Astrocyte of the cerebellum (primary cell): Measurements from ENCODE around the gene CACNB3.

Source experiments
- DNase-seq: peaks from one replicate; pipeline ENCODE4 v3.0.0-alpha.2; 2011; ENCODE audit warnings: low read depth
- H3K4me3 ChIP-seq: 2 replicates; pipeline ENCODE4 v1.5.1; 2011; ENCODE audit warnings: mild to moderate bottlenecking, low read depth, low read length, moderate library complexity
- CTCF ChIP-seq: IDR thresholded peaks from 2 replicates; pipeline ENCODE4 v1.5.1; 2012; ENCODE audit warnings: low read length, low read depth, moderate library complexity, mild to moderate bottlenecking; ENCODE audit errors: missing control alignments
- in situ Hi-C: cut with HindIII; loops from 2 replicates; pipeline ENCODE4 v1.10.0; 2017; ENCODE audit warnings: low sequenced_read_pairs

Gene CACNB3

DNA sequence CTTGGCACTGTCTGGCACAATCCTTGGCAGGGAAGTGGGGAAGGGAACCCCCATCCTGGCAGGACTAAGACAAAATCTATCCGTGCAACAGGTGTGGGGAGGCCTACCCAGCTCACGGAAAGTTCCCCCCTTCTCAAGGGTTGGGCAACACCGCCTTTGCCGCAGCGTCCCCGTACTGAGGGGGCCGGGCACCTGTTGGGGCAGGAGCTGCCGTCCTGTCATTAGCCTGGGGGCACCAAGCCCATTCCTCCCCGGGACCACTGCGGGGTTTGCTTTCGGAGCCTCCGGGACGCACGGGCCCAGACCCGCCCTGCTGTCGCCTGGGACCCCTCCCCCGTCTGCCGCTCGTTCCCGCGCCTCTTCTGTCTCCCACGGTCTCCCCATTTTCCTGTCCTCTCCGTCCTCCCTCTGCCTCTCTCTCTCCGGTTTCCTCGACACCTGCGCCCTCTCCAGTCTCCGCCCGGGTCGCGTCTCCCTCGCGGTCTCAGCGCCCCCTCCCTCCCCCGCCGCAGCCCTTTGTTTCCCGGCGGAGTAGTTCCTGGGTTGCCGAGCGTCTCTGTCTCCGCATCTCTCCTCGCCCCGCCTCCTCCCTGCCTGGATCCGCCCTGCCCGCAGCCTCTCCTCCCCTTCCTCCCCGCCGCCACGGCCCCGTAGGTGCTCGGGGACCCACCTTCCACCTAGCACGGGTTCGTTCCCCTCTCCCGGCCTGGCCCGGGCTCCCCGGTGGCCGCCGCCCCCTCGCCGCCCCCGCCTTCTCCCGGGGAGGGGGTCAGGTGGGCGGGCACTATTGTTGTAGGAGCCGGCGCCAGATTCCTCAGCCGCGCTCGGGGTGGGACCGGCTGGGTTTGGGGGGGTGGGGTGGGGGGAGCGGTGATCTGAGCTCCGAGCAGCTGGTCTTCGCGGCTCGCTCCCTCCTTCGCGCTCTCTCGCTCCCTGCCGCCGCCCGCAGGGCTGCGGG, at the start of gene CACNB3:
Gene CACNB3 (plus strand): TSS at position 624 of the 958 bp plus-strand sequence. CDS start 434 bp downstream, outside the sequence.
- TF ChIP-seq CTCF, result no peak
- in situ Hi-C loops, result no loop called here
- peak within 1 kb of the TSS; percentile 62 for H3K4me3 ChIP-seq
- DNase-seq, result no peak

GRCh38 chr12:48768736-48769135, 49.6 kb upstream of the CACNB3 start:
- DNase-seq, result no peak
- no peak for TF ChIP-seq CTCF
- no peak overlapping the region for H3K4me3 ChIP-seq
- in situ Hi-C loops, result no loop called here

GRCh38 chr12:48770756-48771155, 47.5 kb upstream of the CACNB3 start:
- in situ Hi-C loops, result no loop called here
- DNase-seq, result no peak
- no peak overlapping the region for H3K4me3 ChIP-seq
- TF ChIP-seq CTCF, result no peak

GRCh38 chr12:48771588-48772112, 46.6 kb upstream of the CACNB3 start:
- no peak overlapping the region for H3K4me3 ChIP-seq
- DNase-seq, result no peak
- in situ Hi-C loops, result no loop called here
- TF ChIP-seq CTCF, result no peak

DNA sequence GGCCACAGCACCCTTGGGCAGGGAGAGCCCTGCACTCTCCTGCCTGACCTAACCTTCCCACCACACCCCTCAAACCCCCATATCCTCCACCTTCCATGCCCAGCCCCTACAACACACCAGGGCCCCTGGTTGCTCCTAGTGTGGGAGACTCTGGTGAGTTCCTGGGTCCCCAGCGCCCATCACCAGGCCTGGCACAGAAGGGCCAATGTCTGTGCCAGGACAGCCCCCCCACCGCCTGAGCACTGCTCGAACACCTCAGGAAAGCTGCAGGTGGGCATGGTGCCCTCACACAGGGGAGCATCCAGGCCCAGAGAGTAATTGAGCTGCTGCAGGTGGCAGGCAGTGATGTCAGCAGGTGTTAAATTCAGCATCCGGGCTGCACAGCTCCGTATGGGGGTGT, 44.6 kb upstream of the CACNB3 start:
- in situ Hi-C loops, result no loop called here
- no peak for DNase-seq
- H3K4me3 ChIP-seq, result no peak overlapping the region
- TF ChIP-seq CTCF, result no peak

DNA sequence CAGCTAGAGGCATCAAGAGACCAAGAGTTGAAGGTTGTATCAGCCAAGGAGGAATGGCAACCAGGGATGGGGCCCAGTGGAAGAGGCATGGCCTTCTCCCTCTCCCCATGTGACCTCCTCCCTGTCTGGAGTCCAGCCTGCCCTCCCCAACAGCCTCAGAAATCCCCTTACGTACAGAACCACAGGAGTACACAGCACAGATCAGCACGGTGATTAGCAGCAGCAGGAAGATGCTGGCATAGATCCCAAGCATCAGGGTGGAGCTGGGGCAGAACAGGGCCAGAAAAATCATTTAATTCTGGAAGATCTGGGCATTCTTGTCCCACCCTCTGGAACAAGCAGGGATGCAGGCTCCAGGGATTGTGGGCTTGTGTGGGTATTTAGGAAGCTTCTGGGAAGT, 43.8 kb upstream of the CACNB3 start:
- no peak for TF ChIP-seq CTCF
- H3K4me3 ChIP-seq, result no peak overlapping the region
- DNase-seq, result no peak
- in situ Hi-C loops, result no loop called here
